GM10248 (cell line): ENCODE measurements around the gene MDH1.

Experiments used
- CTCF ChIA-PET: fragments of 300-600 bp; sonication (Branson Sonifier 250); formaldehyde crosslinking; extraction: SDS; loops from one replicate; lab custom pipeline; 2021; ENCODE audit warnings: antibody characterized with exemption; lab: Yijun Ruan, JAX
- POLR2A ChIA-PET: fragments of 350-650 bp; sonication (Branson Sonifier 250); formaldehyde crosslinking; extraction: SDS; loops from one replicate; lab custom pipeline; 2020; ENCODE audit warnings: antibody characterized with exemption; lab: Yijun Ruan, JAX
- DNase-seq: peaks from one replicate; pipeline ENCODE4 v3.0.0; 2012; ENCODE audit errors: extremely low spot score
- TF ChIP-seq, protein P1 (sequence below): IDR thresholded peaks from 2 replicates; pipeline ENCODE4 v1.5.1; 2012; ENCODE audit warnings: mild to moderate bottlenecking, low read depth; ENCODE audit errors: extremely low read depth, missing control alignments, control extremely low read depth

MDH1 gene

DNA sequence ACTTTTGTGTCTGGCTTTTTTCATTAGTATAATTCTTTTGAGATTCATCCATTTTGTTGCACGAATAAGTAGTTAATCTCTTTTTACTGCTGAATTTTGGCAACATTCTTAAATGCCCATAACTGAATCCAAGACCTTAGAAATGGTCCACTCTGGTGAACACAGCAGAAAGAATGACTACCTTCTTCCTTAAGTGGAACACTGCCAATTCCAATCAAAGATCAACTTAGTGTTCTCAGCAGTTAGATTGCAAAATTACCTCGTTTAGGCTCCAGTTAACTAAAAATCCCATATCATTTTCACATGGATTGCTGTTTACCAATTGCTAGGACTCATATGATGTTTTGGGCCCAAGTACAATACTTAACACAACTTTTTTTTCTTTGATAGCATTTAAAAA lies 59.9 kb downstream of the MDH1 start:
- CTCF ChIA-PET, result no interaction called here
- DNase-seq, result no peak
- TF ChIP-seq, protein P1, sequence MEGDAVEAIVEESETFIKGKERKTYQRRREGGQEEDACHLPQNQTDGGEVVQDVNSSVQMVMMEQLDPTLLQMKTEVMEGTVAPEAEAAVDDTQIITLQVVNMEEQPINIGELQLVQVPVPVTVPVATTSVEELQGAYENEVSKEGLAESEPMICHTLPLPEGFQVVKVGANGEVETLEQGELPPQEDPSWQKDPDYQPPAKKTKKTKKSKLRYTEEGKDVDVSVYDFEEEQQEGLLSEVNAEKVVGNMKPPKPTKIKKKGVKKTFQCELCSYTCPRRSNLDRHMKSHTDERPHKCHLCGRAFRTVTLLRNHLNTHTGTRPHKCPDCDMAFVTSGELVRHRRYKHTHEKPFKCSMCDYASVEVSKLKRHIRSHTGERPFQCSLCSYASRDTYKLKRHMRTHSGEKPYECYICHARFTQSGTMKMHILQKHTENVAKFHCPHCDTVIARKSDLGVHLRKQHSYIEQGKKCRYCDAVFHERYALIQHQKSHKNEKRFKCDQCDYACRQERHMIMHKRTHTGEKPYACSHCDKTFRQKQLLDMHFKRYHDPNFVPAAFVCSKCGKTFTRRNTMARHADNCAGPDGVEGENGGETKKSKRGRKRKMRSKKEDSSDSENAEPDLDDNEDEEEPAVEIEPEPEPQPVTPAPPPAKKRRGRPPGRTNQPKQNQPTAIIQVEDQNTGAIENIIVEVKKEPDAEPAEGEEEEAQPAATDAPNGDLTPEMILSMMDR, result no peak
- POLR2A ChIA-PET, result no interaction called here

DNA sequence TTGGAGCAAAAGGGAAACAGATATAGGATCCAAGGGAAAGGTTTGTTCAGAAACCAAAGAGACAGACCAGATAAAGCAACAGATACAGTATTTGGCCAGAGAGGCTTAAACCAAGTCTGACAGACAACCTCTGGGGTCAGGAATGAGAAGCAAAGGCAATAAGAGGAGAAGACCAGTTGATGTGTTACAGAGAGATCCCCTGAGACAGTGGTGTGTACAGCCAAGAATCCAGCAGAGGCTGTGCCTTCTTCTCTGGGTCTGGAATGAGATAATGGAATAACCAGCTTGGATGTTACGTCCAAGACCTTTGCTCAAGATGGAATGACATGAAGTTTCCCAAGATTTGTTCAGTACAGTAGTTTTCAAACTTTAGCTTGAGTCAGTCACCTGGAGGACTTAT lies 61.1 kb downstream of the MDH1 start:
- TF ChIP-seq, protein P1, result no peak
- CTCF ChIA-PET, result no interaction called here
- no peak for DNase-seq
- POLR2A ChIA-PET, result no interaction called here

DNA sequence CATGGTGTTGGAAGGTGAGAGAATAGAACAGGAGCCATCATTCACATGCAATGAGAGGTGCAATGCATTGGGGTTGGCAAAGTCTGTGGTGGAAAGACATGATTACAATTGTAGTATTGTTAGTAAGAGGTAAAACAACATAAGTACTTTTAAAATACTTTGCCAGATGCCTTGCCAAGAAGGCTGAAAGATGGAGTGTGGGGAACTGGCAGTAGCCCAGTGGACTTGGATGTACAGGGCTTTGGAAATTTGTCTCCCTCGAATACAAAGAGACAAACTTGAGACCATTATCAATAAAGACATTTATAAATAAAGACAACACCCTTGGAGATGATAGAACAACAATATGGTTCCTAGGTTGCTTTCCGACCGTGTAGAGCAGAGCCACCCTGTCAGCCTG lies 62.0 kb downstream of the MDH1 start:
- CTCF ChIA-PET, result no interaction called here
- POLR2A ChIA-PET, result no interaction called here
- no peak for DNase-seq
- TF ChIP-seq, protein P1, result no peak

DNA sequence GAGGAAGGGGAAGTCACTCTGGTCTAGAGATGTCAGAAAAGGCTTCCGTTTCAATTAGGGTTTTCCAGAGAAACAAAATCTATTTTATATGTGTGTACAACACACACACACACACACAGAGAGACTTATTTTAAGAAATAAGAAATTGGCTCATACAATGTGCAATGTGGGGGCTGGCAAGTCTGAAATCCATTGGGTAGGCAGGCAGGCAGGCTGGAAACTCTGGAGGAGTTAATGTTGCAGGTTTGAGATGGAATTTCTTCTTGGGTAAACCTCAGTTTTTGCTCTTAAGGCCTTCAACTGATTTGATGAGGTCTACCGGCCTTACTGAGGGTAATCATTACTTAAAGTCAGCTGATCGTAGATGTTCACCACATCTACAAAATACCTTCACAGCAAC lies 62.6 kb downstream of the MDH1 start:
- ChIA-PET POLR2A (no interaction called here), CTCF (interaction anchor here (1.4 kb wide), 1 partner anchor 11 kb away, joined by 4 read pairs; no protein-coding TSS in a partner anchor)
- DNase-seq, result no peak
- TF ChIP-seq, protein P1, result no peak

DNA sequence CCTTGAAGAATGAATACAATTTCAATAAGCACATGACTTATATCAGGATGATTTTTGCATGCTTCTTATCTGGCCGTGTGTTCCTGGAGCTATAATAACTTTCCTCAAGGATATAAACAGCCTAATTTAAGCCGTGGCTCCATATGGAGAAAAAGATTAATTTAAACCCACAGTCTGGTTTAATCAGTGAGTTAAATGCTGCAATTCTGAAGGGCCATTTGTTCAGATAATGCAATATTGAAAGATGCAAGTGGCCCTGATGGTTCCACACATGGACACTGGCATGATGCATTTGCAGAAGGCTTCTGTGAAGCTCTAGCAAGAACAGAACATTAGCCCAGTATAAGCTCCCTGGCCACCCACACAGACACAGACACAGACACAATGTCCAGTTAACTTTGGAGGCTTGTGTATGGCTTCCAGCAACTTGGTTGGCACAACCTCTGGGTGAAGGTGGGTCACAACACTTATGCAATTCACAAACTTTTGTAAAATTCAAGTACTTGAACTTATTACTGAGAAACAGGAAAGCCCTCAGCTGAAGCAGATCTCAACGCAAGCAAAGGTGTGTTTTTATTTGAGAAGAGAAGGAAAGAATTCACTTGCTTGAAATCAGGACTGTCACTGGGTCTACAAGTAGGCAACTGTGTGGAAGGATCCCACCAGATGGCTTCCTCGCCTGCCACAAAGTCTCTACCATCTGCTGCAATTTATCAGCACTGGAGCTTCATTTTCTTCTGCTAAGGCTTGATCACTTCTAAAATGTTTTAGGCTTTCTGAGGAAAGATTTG lies 63.3 kb downstream of the MDH1 start:
- no peak for DNase-seq
- TF ChIP-seq, protein P1, result no peak
- ChIA-PET CTCF (interaction anchor here (1.4 kb wide), 2 partner anchors 12 to 24 kb away, joined by 4 read pairs; no protein-coding TSS in a partner anchor), POLR2A (no interaction called here)

DNA sequence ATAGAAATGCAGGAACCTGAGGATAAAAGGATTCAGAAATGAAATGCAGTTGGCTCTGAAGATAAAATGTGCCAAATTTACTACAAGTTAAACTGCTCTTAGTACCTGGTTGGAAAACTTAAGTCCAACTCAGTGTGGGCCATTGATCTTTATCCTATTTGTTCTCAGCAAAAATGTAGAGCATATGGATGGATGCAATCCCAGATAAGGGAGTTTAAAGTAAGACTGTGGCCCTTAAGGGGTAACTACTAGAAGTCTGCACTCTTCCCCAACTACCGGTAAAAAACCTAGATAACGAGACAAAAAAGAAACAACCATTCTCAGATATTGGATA lies 63.9 kb downstream of the MDH1 start:
- CTCF ChIA-PET, result interaction anchor here (1.4 kb wide), 2 partner anchors 12 to 24 kb away, joined by 4 read pairs; no protein-coding TSS in a partner anchor
- POLR2A ChIA-PET, result no interaction called here
- DNase-seq, result no peak
- TF ChIP-seq, protein P1, result no peak
